OCI-LY7 (cell line): ENCODE results near the gene XRCC5. TPM values are rescaled to one million over a fixed set of nuclear protein-coding genes. Genes with fewer than 3 reads are reported as not detected.

ENCODE experiments used
- BruUV-seq: library from RNA; stranded (reverse); fragments of 400-500 nt; replicated peaks from 2 replicates; lab custom pipeline; 2021; lab: Mats Ljungman, UMichigan
- CTCF ChIA-PET: fragments of 300-600 bp; sonication (Branson Sonifier 250); formaldehyde crosslinking; loops from one replicate; lab custom pipeline; 2022; ENCODE audit warnings: antibody characterized with exemption; ENCODE audit not compliant: unreplicated experiment; lab: Charles Lee
- POLR2A ChIA-PET: fragments of 300-600 bp; sonication (Branson Sonifier 250); formaldehyde crosslinking; loops from one replicate; lab custom pipeline; 2022; ENCODE audit warnings: antibody characterized with exemption; lab: Charles Lee
- DNase-seq: peaks from one replicate; pipeline ENCODE4 v3.0.0-alpha.2; 2015; ENCODE audit warnings: low spot score
- H2AFZ ChIP-seq: fragments of 200-600 bp; sonication (generic), shearing (Covaris generic); 2 replicates; pipeline ENCODE4 v1.6.1; 2014; ENCODE audit warnings: mild to moderate bottlenecking, antibody characterized with exemption, low read length, moderate library complexity
- H3K27ac ChIP-seq: fragments of 200-600 bp; sonication (generic); 2 replicates; pipeline ENCODE4 v1.5.1; 2014; ENCODE audit warnings: mixed run types, low read depth, mild to moderate bottlenecking, moderate library complexity, low read length, inconsistent platforms; ENCODE audit not compliant: poor library complexity, severe bottlenecking
- H3K36me3 ChIP-seq: fragments of 200-600 bp; sonication (generic); 2 replicates; pipeline ENCODE4 v1.6.1; 2014; ENCODE audit warnings: mild to moderate bottlenecking, antibody characterized with exemption, low read length, moderate library complexity, mixed read lengths; ENCODE audit not compliant: insufficient read depth
- H3K4me1 ChIP-seq: fragments of 200-600 bp; sonication (generic); 2 replicates; pipeline ENCODE4 v1.5.1; 2014; ENCODE audit warnings: mild to moderate bottlenecking, low read length; ENCODE audit not compliant: insufficient read depth, poor library complexity, severe bottlenecking
- H3K4me2 ChIP-seq: fragments of 200-600 bp; sonication (generic); 2 replicates; pipeline ENCODE4 v1.6.1; 2014; ENCODE audit warnings: mild to moderate bottlenecking, low read length
- H3K4me3 ChIP-seq: fragments of 200-600 bp; sonication (generic); 2 replicates; pipeline ENCODE4 v1.5.1; 2014; ENCODE audit warnings: mild to moderate bottlenecking, low read depth, low read length; ENCODE audit not compliant: poor library complexity, severe bottlenecking
- H3K79me2 ChIP-seq: fragments of 200-600 bp; sonication (generic); 2 replicates; pipeline ENCODE4 v1.6.1; 2016; ENCODE audit warnings: low read depth, mild to moderate bottlenecking, low read length, moderate library complexity, mixed read lengths; ENCODE audit not compliant: insufficient read depth
- H3K9me2 ChIP-seq: fragments of 200-600 bp; sonication (generic); 2 replicates; pipeline ENCODE4 v1.6.1; 2016; ENCODE audit warnings: mild to moderate bottlenecking, low read length, mixed read lengths; ENCODE audit not compliant: insufficient read depth
- H3K9me3 ChIP-seq: fragments of 200-600 bp; sonication (generic); 2 replicates; pipeline ENCODE4 v1.6.1; 2014; ENCODE audit warnings: mild to moderate bottlenecking, mixed run types, low read length, mixed read lengths
- H4K20me1 ChIP-seq: fragments of 200-600 bp; sonication (generic); 2 replicates; pipeline ENCODE4 v1.6.1; 2014; ENCODE audit warnings: mild to moderate bottlenecking, antibody characterized with exemption, low read length, moderate library complexity, mixed read lengths; ENCODE audit not compliant: insufficient read depth
- CTCF ChIP-seq: fragments of 200-600 bp; sonication (generic); conservative IDR thresholded peaks from 2 replicates; pipeline ENCODE4 v1.5.1; 2014; ENCODE audit warnings: mild to moderate bottlenecking, antibody characterized with exemption, low read length, moderate library complexity, mixed read lengths
- EZH2phosphoT487 ChIP-seq: fragments of 200-600 bp; sonication (generic); IDR thresholded peaks from 2 replicates; pipeline ENCODE4 v1.6.1; 2018; ENCODE audit warnings: low read depth, borderline replicate concordance, mild to moderate bottlenecking, mixed run types, antibody characterized with exemption, low read length, moderate library complexity, mixed read lengths
- intact Hi-C: fragments of 100-400 bp; cut with micrococcal nuclease; formaldehyde crosslinking; loops from one replicate; pipeline ENCODE4 v1.10.0; 2022; ENCODE audit not compliant: unreplicated experiment
- total RNA-seq, 2 experiments: library from RNA; depleted of rRNA in 1 of 2; stranded (reverse); fragments of >200 nt in 1 of 2; shearing (Covaris generic) in 1 of 2; gene quantifications; 2 replicates each; pipeline ENCODE4 v1.2.3, GENCODE V29; 2014 to 2022

Gene XRCC5
- total RNA-seq, 2 experiments from 2014 or later = 174 to 344 TPM

DNA sequence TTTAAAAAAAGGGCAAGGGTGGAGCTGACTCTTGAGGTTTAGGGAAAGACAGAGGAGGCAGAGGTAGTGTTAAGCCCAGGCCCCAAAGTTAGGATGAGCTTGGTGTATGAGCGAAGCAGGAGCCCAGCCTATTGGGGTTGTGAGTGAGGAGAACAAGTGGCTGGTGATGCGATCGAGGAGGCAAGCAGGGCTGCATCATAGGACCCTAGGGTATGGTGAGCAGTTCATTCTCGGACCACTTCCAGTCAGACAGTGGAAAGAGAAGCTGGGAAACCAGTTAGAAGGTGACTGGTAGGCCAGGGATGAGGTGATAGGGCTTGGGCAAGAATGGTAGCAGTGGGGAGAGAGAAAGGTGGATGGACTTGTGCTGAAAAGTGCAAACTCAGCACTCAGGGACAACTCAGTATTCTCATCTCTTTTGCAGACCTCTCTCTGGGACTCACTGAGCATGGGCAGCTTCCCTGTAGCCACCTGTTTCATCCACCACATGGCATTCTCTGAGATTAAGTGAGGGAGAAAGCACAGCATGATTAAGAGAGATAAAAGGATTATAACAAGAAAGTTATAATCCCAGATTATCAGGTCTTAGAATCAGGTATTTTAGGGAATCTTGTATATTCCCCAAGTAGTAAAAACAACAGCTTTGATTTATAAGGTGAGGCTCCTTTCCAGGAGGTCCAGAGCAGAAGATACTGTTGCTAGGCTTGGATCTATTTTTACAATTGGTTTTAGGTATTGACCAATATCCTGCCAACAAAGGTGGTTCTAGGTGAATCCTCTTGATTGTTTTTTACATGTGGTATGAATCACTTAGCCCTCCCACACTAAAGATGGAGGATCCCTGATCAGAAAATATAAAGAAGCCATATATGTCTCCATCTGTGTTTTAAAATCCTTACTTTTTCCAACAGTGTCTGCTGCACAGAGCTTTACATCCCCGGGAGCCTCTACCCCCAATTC is 38.3 kb downstream of the XRCC5 start:
- intact Hi-C loops = no loop called here
- Histone ChIP-seq H3K79me2 (no peaks in the 10 kb centered on the region; the same call in 1 of the 2 replicates), H3K9me3 (no peaks in the 10 kb centered on the region), H3K9me2 (no peaks in the 10 kb centered on the region), H3K4me3 (no peak overlapping the region), H3K36me3 (peaks cover 100% of the 10 kb centered on the region), H4K20me1 (peaks cover 14% of the 10 kb centered on the region; the same call in 1 of the 2 replicates), H2AFZ (no peak overlapping the region), H3K4me2 (no peak overlapping the region), H3K4me1 (no peaks in the 10 kb centered on the region), H3K27ac (no peak overlapping the region)
- BruUV-seq = no TSS peak
- ChIA-PET POLR2A (interaction anchor here (1.0 to 2.4 kb wide), 3 partner anchors 12 to 17 kb away, joined by 4 to 9 read pairs (median 5); no protein-coding TSS in a partner anchor), CTCF (no interaction called here)
- TF ChIP-seq CTCF = no peak
- TF ChIP-seq EZH2phosphoT487 = no peak
- DNase-seq = no peak

- intact Hi-C loops = no loop called here
- Histone ChIP-seq H3K36me3 (peaks cover 100% of the 10 kb centered on the region), H3K4me1 (no peaks in the 10 kb centered on the region), H4K20me1 (peaks cover 8% of the 10 kb centered on the region; the same call in 1 of the 2 replicates), H2AFZ (no peak overlapping the region), H3K4me3 (no peak overlapping the region), H3K4me2 (no peak overlapping the region), H3K9me3 (no peaks in the 10 kb centered on the region), H3K9me2 (no peaks in the 10 kb centered on the region), H3K27ac (no peak overlapping the region), H3K79me2 (no peaks in the 10 kb centered on the region; the same call in 1 of the 2 replicates)
- ChIA-PET CTCF (interaction anchor here (0.5 kb wide), 1 partner anchor 88 kb away, joined by 5 read pairs; no protein-coding TSS in a partner anchor), POLR2A (interaction anchor here (0.7 to 2.4 kb wide), 4 partner anchors 9 to 23 kb away, joined by 3 to 9 read pairs (median 4); no protein-coding TSS in a partner anchor)
- TF ChIP-seq CTCF (no peak), EZH2phosphoT487 (no peak)
- BruUV-seq = no TSS peak
- no peak for DNase-seq
Observed at GRCh38 chr2:216148983-216149382, 39.8 kb downstream of the XRCC5 start.
